GM23338 (cell line): ENCODE measurements around the gene WNT10A.

ENCODE experiments used
- EZH2 ChIP-seq: fragments of 200-600 bp; sonication (generic); IDR thresholded peaks from one replicate; pipeline ENCODE4 v1.8.0; 2017; ENCODE audit warnings: antibody characterized with exemption, mild to moderate bottlenecking, low read depth; ENCODE audit not compliant: unreplicated experiment
- EZH2phosphoT487 ChIP-seq: fragments of 200-600 bp; sonication (generic); IDR thresholded peaks from one replicate; pipeline ENCODE4 v1.8.1; 2018; ENCODE audit warnings: antibody characterized with exemption; ENCODE audit not compliant: unreplicated experiment
- NANOG ChIP-seq: IDR thresholded peaks from 2 replicates; pipeline ENCODE4 v1.6.1; 2016; ENCODE audit warnings: antibody characterized with exemption, borderline replicate concordance
- POLR2AphosphoS5 ChIP-seq: IDR thresholded peaks from 2 replicates; pipeline ENCODE4 v1.6.1; 2016; ENCODE audit warnings: antibody characterized with exemption, low read depth
- TF ChIP-seq, protein P1 (sequence below), 2 experiments: fragments of 200-600 bp in 1 of 2; sonication (generic) in 1 of 2; conservative IDR thresholded peaks; 2 replicates each; pipeline versions ENCODE4 v1.5.1 to v1.6.1; 2016 to 2017; ENCODE audit warnings: antibody characterized with exemption in 2 of 2, low read depth in 2 of 2, mild to moderate bottlenecking in 2 of 2, moderate library complexity in 1 of 2

DNA sequence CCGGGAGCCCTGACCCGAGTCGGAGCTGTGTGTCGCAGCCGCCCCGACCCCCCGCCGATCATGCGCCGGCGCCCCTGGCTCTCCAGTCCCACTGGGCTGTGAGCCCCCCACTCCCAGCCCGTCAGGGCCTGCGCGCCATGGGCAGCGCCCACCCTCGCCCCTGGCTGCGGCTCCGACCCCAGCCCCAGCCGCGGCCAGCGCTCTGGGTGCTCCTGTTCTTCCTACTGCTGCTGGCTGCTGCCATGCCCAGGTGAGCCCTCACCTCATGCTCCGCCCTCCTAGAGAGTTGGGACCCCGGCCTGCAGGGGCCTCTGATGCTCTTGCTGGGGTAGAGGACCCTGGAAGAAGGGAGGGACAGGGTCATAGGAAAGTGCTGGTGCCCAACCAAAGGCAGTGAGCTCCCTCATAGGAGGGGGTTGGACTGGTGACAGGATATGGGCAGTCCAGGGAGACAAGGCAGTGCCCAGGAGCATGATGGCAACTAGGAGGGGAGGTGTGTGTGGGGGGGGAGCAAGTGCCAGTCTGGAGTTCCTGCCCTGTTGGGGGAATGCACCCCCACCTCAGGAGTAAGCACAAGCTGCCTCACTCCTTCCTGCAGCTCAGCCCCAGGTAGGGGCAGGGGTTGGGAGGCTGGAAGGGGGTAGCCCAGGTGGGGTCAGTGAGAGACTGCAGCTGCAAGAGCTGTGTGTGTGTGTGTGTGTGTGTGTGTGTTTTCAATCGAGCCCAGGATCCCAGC, 375 bp downstream of the WNT10A start:
- TF ChIP-seq, protein P1, sequence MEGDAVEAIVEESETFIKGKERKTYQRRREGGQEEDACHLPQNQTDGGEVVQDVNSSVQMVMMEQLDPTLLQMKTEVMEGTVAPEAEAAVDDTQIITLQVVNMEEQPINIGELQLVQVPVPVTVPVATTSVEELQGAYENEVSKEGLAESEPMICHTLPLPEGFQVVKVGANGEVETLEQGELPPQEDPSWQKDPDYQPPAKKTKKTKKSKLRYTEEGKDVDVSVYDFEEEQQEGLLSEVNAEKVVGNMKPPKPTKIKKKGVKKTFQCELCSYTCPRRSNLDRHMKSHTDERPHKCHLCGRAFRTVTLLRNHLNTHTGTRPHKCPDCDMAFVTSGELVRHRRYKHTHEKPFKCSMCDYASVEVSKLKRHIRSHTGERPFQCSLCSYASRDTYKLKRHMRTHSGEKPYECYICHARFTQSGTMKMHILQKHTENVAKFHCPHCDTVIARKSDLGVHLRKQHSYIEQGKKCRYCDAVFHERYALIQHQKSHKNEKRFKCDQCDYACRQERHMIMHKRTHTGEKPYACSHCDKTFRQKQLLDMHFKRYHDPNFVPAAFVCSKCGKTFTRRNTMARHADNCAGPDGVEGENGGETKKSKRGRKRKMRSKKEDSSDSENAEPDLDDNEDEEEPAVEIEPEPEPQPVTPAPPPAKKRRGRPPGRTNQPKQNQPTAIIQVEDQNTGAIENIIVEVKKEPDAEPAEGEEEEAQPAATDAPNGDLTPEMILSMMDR (conservative IDR thresholded peaks at IDR 0.05; ENCODE audit: low read depth in 2 of 2): no peak
- peak; percentile 85 for TF ChIP-seq EZH2
- no peak for TF ChIP-seq POLR2AphosphoS5
- TF ChIP-seq EZH2phosphoT487: peak; percentile 52
- no peak for TF ChIP-seq NANOG
